Lower leg skin (tissue), 3 donors: ENCODE results near the gene HUNK.

Experiments used
- CTCF ChIP-seq, 3 donors: fragments of 450-650 bp; IDR thresholded peaks; one replicate each; pipeline ENCODE4 v1.5.1; 2016; ENCODE audit warnings: antibody characterized with exemption in 3 of 3, mild to moderate bottlenecking in 3 of 3, moderate library complexity in 2 of 3
- POLR2A ChIP-seq, 2 donors: fragments of 450-650 bp; IDR thresholded peaks; one replicate each; pipeline ENCODE4 v1.6.1; 2016 to 2017; ENCODE audit warnings: antibody characterized with exemption in 2 of 2, mild to moderate bottlenecking in 1 of 2, moderate library complexity in 1 of 2

GRCh38 chr21:31929548-31929947, 56.7 kb downstream of the HUNK start:
- TF ChIP-seq CTCF (IDR thresholded peaks at IDR 0.05) (no peak), POLR2A (IDR thresholded peaks at IDR 0.05) (no peak)
